NCI-H2227 (cell line): ENCODE measurements around the gene PLEKHA3.

Source experiments
- DNase-seq: peaks from one replicate; lab custom pipeline; 2025; ENCODE audit not compliant: unreplicated experiment; lab: John Stamatoyannopoulos, UW

The PLEKHA3 gene

GRCh38 chr2:178478439-178479274 is 1.6 kb upstream of the PLEKHA3 start, which contains the start of gene FKBP7:
FKBP7 (minus strand) TSS chr2:178478600; CDS start chr2:178478499, 101 bp downstream.
- DNase-seq: peak; percentile 95

- no peak for DNase-seq
Measured at GRCh38 chr2:178479275-178479616, 1.0 kb upstream of the PLEKHA3 start.

GRCh38 chr2:178479758-178480226 is 465 bp upstream of the PLEKHA3 start:
- DNase-seq: peak; percentile 56

DNA sequence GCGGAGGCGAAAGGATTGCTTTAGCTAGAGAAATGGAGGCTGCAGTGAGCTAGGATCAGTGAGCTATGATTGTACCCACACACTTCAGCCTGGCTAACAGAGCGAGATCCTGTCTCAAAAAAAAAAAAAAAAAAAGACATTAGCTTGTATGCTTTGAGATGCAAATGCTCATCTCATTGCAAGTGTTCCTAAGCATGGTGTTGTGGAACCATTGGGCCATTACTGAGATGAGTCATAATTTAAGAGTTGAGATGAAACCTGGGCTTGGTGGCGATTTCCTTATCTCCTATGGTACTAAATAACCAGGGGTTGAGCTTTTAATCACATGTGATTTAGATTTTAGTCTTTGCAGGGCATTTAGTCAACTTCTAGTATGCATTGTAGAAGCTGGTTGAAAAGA is 2.2 kb downstream of the PLEKHA3 start:
- DNase-seq: peak; percentile 41

- DNase-seq: peak; percentile 68
Measured at GRCh38 chr2:178484245-178485041, 4.2 kb downstream of the PLEKHA3 start.

GRCh38 chr2:178485356-178485755 is 5.1 kb downstream of the PLEKHA3 start:
- DNase-seq: no peak

- no peak for DNase-seq
Measured at GRCh38 chr2:178491612-178492011, 11.4 kb downstream of the PLEKHA3 start.

GRCh38 chr2:178496049-178496448 is 15.8 kb downstream of the PLEKHA3 start:
- DNase-seq: no peak

DNA sequence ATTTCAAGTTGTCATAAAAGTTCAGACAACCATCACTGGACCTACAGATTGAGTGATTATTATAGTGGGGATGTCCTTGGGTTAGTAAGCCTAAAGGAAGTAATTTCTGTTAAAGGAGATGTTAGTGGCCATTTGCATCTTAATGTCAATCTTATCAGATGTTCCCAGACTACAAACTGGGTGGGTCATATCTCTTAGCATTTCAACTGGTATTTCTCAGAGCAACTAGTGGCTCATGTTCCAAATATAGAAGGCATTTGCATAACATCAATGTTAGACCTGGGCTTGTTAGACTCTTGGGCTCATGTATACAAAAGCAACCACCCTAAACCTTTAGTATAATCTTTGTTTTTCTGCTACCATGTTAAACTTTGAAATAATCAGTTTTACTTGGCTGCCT is 17.9 kb downstream of the PLEKHA3 start:
- DNase-seq: no peak

DNA sequence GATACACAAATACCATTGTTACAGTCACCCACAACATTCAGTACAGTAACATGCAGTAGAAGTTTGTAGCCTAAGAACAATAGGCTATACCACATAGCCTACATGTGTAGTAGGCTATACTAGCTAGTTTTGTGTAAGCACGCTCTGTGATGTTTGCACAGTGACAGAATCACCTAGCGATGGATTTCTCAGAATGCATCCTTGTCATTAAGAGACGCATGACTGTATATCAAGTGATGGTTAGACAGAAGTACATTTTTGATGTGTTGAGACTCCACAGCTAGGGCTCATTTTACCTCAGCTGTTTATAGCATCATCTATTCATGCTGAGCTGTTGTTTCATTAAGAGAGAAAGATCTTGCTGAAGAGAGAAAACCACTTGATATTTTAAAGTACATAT is 19.4 kb downstream of the PLEKHA3 start:
- DNase-seq: no peak

DNA sequence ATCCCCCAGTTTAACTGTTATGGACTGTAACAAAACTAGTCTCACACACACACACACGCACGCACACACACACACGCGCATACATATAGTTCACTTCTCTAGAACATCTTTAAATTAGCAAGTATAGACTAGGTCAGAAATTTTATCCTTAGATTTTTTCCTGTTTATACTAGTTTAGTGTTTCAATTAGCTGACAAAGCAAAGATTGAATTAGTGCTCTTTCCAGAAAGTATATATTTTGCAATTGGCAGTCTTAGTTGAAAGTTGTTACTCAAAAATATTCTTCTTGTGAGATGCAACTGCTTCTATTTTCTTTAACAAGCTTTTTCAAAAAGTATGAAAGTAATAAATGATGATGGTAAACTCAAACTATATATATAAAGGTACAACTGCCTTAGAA is 22.5 kb downstream of the PLEKHA3 start:
- DNase-seq: no peak

GRCh38 chr2:178506101-178506500 is 25.8 kb downstream of the PLEKHA3 start:
- no peak for DNase-seq

- no peak for DNase-seq
Measured at GRCh38 chr2:178506524-178506923, 26.3 kb downstream of the PLEKHA3 start.

GRCh38 chr2:178506949-178507348 is 26.7 kb downstream of the PLEKHA3 start:
- no peak for DNase-seq

- no peak for DNase-seq
Measured at GRCh38 chr2:178508646-178509045, 28.4 kb downstream of the PLEKHA3 start.

DNA sequence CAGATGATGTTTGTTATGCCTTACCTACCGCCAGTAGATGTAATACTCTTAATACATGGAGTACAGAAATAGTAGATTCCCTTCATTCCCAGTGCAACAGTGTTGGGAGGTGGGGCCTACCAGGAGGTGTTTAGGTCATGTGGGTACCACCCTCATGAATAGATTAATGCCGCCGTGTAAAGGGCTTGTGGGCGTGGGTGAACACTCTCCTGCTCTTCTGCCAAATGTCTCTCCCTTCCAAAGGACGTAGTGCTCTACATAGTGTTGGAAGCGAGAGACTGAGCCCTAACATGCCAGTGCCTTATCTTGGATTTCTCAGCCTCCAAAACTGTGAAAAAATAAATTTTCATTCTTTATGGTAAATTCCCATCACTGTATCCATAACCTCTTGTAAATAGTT is 30.1 kb downstream of the PLEKHA3 start:
- no peak for DNase-seq

- no peak for DNase-seq
Measured at GRCh38 chr2:178512484-178512883, 32.2 kb downstream of the PLEKHA3 start.

DNA sequence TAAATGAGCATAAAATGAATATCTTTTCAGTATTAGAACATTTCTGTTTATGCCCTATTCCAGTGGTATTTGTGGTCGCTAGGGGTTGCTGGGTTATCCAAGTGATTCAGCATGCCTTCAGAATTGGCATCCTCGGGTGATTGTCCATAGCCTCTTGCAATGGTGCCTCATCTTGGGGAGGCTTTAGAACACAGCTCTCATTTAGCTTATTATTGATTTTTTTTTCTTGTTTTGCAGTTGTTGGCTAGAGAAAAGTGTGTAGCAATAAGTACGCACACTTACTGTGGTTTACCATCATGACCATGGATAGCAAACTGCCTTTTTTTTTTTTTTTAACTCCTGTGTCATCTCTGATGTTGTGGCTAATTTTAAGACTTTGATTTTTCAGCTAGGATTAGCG is 33.6 kb downstream of the PLEKHA3 start:
- no peak for DNase-seq

DNA sequence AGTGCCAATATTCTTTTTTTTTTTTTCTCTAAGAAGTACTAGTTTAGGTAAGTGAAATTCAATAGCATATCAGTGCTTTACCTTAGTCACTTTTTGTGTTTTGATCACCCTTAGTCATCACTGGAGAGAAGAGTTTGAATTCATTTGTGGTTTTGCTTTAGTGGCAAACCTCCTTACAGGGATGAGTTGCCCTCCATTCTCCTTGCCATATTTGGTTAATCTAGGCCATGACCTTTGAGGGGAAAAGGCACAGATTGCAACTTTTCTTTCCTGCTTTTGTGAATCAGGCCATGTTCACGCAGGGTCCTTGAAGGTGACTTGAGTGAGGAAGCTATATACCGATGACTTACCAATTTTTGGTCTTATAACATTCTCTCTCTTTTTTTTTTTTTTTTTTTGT is 34.4 kb downstream of the PLEKHA3 start:
- DNase-seq: no peak

GRCh38 chr2:178517496-178517895 is 37.2 kb downstream of the PLEKHA3 start:
- no peak for DNase-seq

GRCh38 chr2:178521304-178522150 is 41.3 kb downstream of the PLEKHA3 start:
- no peak for DNase-seq
